ENCODE data around the gene IGSF9.

- TF ChIP-seq POLR2A (IDR thresholded peaks at IDR 0.05; ENCODE audit: low read depth) (no peak), EP300 (IDR thresholded peaks at IDR 0.05) (no peak), CTCF (IDR thresholded peaks at IDR 0.05) (no peak), POLR2AphosphoS5 (IDR thresholded peaks at IDR 0.05) (no peak)
Measured at GRCh38 chr1:159906960-159907359, 38.5 kb downstream of the IGSF9 start.
